Tibial nerve (tissue), 4 donors: ENCODE measurements around the gene RREB1.

Experiments
- CTCF ChIP-seq, 5 experiments: fragments of 200-600 bp in 3 of 5; fragments of 450-650 bp in 2 of 5; sonication (generic) in 3 of 5; IDR thresholded peaks; one replicate each; pipeline ENCODE4 v1.5.1; 2016 to 2019; ENCODE audit warnings: antibody characterized with exemption in 5 of 5, mild to moderate bottlenecking in 3 of 5, moderate library complexity in 2 of 5
- EP300 ChIP-seq, 2 donors: sonication (generic); formaldehyde crosslinking; IDR thresholded peaks; one replicate each; pipeline ENCODE4 v1.6.1; 2017; ENCODE audit warnings: antibody characterized with exemption in 2 of 2, mild to moderate bottlenecking in 1 of 2
- POLR2A ChIP-seq, 2 donors: fragments of 450-650 bp; IDR thresholded peaks; one replicate each; pipeline ENCODE4 v1.6.1; 2017; ENCODE audit warnings: antibody characterized with exemption in 2 of 2, mild to moderate bottlenecking in 2 of 2, moderate library complexity in 2 of 2

GRCh38 chr6:7249391-7249790 is 141.6 kb downstream of the RREB1 start:
- TF ChIP-seq POLR2A (IDR thresholded peaks at IDR 0.05): no peak
- no peak for TF ChIP-seq CTCF (IDR thresholded peaks at IDR 0.05)
- no peak for TF ChIP-seq EP300 (IDR thresholded peaks at IDR 0.05)
